GM19328 (cell line): ENCODE measurements around the gene TIFAB.

Experiments
- ATAC-seq: cut with Tn5 transposase; IDR thresholded peaks from one replicate; pipeline ENCODE4 v1.9.1; 2021; ENCODE audit warnings: mild to moderate bottlenecking, moderate library complexity; ENCODE audit not compliant: unreplicated experiment

Gene TIFAB

DNA sequence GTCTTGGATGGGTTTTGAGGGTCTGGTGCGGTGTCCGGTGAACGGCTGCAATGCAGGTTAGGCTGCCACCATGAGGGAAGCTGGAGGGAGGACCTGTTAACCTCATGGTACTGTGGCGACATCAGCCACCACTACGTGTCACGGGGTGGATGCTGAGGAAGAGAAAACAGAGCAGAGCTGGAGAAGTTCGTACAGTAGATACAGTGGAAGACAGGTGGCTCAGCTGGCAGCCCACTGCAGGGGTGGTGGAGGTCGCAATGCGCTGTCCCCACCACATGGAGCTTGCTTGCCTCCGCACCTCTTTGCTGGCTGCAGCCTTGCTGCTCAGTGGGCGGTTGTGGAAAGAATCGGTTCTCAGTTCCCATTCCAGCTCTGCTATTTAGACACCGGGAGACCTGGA is 7.8 kb downstream of the TIFAB start:
- ATAC-seq = no peak

DNA sequence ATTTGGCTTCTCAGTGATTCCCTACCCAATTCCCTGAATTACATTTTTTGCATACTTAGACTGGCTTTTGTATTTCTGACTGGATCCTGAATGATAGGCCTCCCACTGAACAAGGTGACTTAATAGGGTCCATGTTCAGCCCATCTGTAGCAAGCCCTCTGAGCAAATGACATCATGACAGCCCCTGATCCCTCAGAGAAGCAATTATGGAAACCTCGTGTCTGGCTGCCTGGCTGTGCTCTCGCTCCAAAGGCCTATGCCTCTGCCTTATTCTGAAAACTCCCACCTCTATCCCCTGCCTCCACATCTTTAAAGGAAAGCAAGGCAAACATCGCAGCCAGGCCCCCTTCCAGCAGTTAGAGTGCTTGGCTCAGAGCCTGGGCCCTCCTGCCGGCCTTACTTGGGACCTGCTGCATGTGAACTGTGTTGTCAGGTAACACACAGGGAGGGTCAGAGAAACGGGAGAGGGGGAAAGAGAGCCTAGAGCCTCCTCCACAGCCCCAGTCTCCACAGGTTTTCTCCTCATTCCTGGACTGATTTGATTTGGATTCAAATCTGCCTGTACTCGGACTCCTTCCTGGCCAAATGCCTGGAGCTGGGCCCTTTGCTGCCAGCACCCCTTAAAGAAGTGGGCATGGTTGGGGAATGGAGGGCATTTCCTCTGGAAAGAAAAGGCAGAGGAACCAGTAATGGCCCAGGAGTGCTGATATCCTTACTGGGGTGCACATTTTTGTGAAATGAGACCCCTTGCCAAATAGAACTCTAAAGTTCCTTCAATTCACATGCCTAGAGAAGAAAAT is 8.8 kb downstream of the TIFAB start:
- no peak for ATAC-seq

DNA sequence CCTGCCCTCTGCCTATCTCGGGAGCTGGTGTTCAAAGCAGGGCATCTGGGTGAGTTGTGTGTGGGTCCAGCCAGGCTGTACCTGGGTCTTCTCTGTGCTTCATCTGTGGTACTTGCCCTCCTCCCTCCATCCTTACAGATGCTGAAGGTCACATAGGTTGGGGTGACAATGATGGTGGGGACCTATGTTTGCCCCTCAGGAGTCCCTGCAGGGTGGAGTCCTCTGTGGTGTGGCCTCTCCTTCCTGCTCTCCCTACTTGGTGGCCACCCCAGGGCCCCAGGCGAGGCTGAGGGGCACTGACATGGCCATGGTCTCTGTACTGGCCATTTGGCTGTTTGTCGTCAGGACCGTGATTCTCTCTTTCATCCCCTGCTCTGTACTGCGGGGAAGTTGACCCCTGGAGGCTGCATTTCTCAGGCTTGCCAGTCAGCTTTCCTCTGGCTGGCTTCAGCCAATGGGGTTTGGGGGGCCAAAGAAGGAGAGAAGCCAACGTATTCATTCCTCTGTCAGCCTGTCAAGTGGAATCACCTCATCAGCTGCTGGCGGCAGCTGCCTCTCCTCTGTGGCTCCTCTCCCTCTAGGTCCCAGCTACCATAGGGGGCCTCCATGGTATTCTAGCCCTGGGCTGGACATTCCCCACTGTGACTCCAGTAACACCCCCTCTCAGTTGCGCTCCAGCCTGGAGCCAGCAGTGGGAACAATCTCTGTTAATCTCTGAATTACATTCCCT is 9.6 kb downstream of the TIFAB start:
- ATAC-seq = no peak

DNA sequence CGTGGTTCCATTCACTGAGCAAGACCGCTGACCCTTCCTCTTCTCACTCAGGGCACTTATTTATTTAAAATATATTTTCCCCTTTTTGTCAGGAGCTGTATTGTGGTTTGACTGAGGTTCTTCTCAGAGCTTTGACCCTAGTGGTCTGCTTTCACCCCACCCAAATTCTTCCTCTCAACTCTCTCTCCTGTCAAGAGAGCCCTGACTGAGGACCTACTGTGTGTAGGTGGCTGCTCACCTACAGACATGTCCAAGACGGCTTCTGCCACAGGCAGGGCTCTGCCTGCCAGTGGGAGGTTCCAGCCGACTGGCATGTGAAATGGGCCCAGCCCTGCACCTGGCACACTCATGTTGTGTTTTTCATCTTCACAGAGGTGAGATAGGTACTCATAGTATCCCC is 10.2 kb downstream of the TIFAB start:
- no peak for ATAC-seq

DNA sequence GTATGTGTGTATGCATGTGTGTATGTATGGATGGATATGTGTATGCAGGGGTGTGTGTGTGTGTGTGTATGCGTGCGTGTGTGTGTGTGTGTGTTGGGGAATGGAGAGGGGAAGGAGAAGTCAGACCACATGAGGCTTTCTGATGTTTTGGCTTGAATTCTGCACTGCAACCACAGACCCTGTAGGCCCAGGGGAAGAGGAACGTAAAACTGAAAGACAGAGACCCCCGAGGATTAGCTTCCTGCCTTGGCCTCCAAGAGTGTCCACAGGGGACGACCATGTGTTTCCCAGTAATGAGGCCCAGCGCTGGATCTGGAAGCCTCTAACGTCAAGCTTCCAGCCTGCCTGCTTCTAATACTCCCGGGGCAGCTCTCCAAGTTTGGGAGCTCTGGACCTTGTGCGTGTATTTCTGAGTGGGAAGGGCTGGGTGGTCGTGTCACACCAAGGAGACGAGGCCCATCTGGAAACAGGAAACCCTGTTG is 10.8 kb downstream of the TIFAB start:
- no peak for ATAC-seq

DNA sequence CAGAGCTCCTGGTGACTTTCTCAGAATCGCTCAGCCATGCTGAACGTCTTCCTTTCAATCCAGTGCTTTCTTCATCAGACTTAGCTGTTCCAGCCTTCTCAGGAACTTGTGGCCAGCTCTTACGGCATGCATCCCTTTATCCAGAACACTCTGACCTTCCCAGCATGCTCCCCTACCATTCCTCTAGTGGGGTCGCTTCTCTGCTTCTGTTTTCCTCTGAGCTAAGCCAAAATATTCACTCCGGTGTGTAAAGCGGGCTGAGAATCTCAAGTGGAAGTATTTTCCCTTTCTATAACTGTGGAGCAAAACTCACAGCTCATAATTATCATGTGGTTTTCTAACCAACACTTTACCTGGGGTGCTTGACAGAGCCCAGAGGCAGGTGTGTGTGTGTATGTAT is 11.2 kb downstream of the TIFAB start:
- ATAC-seq = no peak

DNA sequence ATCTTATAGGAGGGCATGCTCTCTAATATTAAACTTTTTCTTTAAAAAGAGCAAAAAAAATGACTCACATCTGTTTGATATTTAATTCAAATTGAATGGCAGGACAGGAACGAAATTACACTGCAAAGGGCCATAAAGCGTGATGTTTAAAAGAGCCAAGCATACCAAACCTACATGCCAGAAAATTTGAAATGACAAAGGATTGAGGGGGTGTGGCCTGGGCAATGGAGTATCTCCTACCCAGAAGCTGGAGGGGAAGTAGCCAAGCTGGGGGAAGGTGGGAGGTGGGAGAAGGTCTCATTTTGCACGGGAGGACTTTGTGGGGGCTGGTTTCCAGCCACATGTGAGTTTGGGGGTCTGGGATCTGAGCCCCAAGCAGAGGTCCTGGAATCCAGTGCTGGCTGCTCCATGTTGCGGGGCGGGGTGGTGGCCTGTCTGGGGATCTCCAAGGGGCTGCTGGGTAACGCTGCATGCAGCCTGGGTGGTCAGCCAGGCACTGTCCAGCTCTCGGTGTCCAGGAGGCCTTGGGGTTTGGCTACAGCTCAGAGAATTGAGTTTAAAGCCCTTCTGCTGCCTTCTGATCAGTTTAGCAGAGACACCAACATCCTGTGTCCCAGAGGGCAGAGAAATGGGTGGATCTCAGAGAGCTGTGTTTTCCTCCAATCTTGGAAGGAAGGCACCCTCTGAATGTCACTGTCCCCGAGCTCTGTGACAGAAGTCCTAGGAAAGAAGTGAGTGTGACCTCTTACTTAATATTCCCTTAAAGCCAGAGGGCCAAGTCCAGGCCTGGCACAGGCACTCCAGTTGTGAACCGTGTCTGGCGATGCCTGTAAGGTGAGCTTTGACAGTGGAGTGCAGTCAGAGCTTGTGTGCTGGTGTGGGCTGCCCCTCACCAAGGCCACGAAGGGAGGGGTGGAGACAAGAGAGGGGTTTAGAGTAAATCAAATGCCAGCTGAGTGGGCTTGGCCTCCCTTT is 12.6 kb downstream of the TIFAB start:
- ATAC-seq = no peak

DNA sequence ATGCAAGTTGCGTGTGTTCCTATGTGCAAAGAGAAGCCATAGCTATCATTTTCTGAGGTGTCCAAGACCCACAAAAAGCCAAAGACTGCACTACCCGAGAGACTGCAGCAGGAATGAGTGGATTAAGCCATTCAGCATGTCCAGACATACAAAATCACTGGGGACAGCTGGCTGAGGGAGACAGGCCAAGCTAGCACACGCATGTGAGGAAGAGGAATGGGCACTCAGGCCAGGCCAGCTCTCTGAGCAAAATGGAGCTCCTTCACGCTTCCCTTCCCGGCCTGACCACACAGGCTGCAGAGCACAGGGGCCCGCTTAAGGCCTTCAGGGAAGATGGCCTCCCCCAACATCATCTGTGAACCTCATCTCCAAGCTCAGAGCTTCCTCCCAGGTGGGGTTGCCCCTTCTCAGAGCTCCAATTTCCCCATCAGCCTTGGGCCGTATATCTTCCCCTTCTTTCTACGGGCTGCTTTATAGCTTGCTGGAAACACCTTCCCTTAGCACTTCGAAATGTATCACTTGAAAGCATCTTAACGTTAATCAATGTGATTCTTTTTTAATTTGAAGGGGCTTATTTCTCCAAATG is 13.4 kb downstream of the TIFAB start:
- no peak for ATAC-seq

DNA sequence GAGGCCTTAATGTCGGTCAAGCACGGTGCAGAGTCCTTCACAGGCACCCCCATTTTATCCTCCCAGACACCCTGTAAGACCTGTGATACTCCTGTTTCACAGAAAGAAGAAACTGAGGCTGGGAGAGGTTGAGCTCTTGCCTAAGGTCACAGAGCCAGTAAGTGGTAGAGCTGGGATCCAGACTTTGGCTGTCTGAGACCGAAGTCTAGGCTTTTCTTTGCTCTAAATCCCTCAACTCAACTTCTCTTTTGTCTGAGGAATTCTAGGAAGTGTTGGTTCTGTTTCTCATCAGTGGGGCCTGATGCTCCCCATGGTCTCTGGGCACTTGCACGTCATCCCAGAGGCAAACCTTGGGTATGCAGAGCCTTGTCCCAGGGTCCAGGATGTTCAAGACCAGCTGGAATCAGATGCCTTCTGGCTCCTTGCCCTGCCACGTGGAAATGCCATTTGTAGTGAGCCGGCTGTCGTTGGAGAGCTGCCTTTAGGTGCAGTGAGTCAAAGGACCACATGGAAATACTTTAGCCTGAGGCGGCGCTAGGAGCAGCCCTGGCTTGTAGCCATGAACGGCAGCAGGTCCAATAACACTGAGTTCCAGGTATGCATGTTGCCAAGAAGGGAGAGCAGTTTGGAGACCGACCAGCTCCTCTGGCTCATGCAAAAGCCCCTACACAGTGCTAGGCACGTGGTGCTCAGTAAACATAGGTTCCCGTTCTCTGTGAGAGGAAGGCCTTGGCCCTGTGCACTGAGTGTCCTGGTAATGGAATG is 14.2 kb downstream of the TIFAB start:
- no peak for ATAC-seq

DNA sequence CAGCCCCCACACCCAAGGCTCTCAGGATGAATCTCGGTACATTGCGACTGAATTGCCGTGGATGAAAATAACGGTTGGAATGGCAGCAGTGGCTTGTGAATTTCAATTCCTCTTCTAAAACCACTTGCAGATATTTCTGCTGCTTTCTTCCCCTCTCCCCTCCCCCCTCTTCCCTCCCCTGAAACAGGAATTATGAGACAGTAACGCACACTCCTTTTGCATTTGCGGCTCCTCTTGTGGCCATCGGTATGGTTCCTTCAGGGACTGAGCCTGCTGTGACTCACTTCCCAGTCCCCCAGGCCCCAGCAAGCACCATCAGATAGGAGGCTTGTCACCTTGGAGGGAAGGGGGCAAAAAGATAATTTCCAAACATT is 14.7 kb downstream of the TIFAB start:
- no peak for ATAC-seq

DNA sequence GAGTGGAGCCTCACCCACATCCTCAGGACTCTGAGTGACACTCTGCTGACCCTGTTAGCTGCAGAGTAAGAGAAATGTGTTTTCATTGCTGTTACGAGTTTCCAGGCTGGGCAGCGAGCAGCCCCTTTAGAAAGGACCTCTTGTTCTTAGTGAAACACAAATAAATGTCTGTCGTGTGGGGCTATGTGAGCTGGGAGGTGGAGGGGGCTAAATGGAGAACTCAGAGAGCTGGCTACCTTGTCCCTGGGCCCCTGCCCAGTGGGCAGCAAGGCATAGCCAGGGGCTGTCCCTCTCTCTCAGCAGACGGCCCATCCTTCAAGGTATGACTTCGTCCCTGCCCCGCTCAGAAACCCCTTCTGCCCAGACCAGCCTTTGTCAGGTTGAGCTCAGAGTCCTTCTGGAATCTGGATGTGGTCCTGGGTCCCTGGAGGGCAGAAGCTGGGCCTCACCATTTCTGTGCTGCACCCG is 15.2 kb downstream of the TIFAB start:
- no peak for ATAC-seq

DNA sequence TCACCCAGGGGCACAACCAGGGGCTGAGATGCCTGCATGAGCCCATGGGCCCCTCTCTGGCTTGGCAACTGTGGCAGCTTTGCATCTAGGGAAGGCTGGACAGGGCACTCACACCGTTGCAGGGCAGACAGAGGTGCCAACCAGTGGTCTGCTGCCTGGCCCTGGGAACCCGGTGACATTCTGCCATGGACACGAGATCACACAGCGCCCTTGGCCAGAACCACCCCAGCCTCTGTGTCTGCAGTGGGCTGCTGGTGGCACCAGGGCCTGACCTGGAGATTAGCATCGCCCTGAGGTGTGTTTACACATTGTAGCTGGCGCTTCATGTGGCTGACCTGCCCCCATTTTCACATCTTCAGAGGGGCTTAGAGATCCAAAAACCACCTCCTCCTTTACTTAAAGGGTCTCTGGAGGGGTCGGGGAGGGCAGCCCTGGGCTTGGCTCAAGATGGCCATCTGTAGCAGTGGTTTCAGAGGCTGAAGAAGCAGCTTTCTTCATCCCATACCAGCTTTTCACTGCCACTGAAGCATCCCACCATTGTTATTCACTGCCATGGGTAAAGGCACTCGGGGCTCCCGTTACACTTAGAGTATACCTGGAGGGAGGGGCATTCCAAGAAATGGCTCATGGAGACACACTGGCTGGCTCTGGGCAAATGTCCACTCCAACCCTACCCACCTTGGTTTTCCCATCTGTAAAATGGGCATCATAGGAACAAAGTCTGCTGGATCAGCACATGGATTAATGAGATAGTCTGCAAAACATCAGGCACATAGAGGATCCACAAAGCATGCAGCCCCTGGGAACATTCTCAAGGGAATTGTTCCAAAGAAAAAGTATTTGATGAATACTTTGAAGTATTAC is 16.5 kb downstream of the TIFAB start:
- no peak for ATAC-seq

DNA sequence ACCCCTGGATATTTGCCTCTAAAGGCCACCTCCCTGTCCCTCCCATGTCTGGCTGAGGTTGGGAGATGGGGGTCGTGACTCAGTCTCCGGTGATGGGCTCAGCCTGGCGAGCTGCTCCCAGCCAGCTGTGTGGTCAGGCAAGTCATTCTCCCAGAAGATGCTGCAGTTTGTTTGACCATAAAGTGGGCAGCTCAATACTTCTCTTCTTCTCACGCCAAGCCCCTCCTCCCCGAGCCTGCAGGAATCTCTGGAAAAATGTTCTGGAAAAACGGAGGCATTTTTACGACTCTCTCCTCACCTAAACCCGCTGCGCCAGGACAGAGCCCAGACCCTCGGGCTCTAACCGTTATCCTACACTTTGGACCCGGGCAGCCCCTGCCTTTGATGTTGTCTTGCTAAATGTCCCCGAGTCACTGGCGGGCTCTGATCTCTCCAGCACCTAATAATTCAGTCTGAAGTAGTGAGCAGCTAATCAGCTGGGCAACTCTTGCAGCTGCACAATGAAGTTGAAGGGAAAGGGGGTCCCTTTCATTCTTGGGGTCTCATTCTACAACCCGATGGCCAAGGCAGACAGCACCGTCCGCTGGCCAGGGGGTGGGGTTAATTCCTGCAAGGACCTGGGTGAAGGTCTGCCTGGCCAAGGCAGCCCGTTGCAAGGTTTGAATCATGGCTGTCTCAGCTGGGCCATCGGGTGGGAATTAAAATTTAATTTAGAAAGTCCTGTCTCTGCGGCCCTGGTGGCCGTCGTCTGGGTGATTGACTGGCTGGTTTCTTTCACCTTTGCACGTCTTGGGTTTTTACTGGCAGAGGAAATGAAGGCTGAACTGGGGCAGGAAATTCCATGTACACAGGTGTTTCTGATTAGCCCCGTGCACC is 17.3 kb downstream of the TIFAB start:
- ATAC-seq = no peak

DNA sequence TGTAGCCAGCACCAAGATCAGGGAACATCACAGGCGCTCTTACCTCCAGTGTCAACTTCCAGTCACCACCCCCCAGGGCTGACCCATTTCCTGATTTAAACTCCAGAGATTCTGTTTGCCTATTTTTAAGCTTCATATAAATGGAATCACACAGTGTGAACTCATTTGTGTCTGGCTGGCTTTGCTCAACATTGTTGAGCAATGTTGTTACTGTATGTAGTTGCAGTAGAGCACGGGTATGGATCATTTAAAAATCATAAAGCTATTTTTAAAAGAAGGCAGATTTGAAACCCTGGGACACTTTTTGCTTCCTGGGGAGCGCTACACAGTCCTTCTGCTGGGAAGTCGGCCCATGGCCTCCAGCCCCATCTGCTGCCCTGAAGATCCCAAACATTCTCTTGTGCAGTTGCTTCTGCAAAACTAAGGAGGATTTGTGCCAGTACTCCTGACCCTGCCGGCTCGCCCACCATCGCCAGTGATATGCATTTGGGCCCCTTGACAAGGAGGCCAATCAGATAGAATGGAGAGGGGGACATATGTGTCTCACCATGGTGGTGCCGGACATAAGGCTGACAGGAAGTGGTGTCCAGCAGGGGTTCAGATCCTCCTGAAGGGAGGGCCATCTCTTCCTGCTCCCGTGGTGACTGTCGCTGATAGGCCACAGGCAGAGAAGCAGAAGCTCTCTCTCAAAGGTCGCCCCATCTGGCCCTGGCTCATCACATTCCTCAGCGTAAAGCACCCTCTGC is 18.3 kb downstream of the TIFAB start:
- no peak for ATAC-seq

DNA sequence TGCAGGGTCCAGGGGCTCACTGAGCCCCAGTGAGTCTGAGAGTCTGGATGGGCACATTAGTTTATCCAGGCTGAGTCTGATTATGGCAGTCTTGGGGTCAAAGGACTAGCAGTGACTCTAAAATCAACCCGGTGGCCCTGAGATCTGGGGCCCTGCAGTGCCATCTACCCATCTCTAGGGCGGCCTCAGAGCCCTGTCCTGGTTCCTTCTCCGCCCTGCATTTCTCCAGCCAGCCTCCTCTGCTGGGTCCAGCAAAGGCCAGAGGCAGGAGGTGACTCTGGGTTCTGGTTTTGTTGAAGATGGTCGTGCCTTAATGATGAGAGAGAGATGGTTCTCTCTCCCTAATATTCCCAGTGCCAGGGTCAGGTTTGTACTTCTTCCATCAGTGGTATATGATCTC is 20.0 kb downstream of the TIFAB start:
- no peak for ATAC-seq

DNA sequence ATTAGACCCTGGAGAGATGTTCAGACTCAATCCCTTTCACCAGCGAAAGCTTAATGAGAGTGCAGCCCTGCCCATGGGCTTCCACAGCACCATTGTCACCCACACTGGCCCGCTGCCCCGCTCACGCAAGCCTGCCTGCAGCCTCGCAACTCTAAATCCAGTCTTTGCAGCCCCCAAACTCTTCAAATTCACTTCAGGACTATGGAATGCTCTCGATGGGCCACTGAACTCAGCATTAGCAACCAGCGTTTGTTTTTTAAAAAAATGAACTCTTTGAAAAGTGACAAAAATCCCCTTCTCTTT is 22.1 kb downstream of the TIFAB start:
- no peak for ATAC-seq

DNA sequence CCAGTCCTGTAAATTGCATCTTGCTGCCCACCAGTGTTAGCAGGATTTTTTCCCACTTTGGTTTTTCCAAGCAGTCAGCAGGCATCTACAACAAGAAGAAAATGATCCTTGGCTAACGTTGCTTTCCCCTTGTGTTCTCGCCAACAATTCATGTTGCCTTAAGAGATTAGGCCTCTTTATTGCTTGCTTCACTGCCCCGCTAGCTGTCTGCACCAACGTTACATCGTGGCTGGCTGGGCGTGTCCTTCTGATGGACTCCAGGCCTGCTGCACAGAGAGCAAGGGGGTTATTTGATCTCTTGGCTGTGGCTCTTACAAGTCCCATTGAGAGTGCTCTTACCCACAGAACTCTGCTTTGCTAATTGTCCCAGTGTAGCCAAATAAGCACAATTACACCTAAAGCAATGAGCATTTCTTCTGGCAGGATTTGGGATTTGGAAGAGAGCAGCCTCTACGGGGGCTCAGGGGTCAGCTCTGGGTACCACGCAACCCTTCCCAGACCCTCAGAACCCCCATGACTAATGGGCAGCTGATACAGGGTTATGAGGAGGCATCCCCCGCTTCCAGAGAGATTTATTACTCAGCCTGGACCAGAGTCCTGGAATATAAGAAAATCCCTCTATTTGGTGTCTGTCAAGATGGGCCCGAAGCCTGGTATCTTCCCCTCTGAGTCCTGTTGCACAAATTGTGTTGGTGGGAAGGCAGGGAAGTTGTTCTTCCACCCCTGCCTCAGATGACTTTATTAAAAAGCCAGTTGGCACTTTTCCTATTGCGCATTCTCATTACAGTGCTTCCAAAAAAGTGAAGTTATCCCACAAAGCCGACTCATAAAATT is 22.6 kb downstream of the TIFAB start:
- ATAC-seq = no peak
